GM15510 (cell line): ENCODE results near the gene DBNDD2.

Source experiments
- POLR2A ChIP-seq: IDR thresholded peaks from 3 replicates; pipeline ENCODE4 v1.6.1; 2011; ENCODE audit warnings: borderline replicate concordance; ENCODE audit not compliant: insufficient read length; ENCODE audit errors: extremely low read depth

Gene DBNDD2

GRCh38 chr20:45449528-45449927 is 41.4 kb downstream of the DBNDD2 start:
- TF ChIP-seq POLR2A, result no peak

GRCh38 chr20:45450097-45450818 is 42.2 kb downstream of the DBNDD2 start:
- no peak for TF ChIP-seq POLR2A

GRCh38 chr20:45452238-45452637 is 44.1 kb downstream of the DBNDD2 start:
- no peak for TF ChIP-seq POLR2A

GRCh38 chr20:45452772-45453691 is 44.9 kb downstream of the DBNDD2 start:
- no peak for TF ChIP-seq POLR2A

- no peak for TF ChIP-seq POLR2A
Measured at GRCh38 chr20:45456632-45457031, 48.5 kb downstream of the DBNDD2 start.

- no peak for TF ChIP-seq POLR2A
Measured at GRCh38 chr20:45459606-45460005, 51.5 kb downstream of the DBNDD2 start.
